Muscle layer of duodenum (tissue), 2 donors: ENCODE data around the gene HNRNPC.
"Not testable (repeated sequence)": the region's sequence is repeated elsewhere in the genome, so short reads cannot be mapped to it uniquely, and the experiment has no call there.

ENCODE experiments used
- H3K27ac ChIP-seq: one replicate; pipeline ENCODE4 v1.7.0; 2013; ENCODE audit warnings: mild to moderate bottlenecking, low read length
- H3K27me3 ChIP-seq: one replicate; pipeline ENCODE4 v1.7.0; 2013; ENCODE audit warnings: low read depth, mild to moderate bottlenecking, control low read depth, low read length
- H3K36me3 ChIP-seq, 2 donors: one replicate each; pipeline ENCODE4 v1.7.0; 2013; ENCODE audit warnings: low read length in 2 of 2, control low read depth in 1 of 2, mild to moderate bottlenecking in 1 of 2; ENCODE audit not compliant: insufficient read depth in 2 of 2, control insufficient read depth in 1 of 2
- H3K4me1 ChIP-seq, 2 donors: one replicate each; pipeline ENCODE4 v1.7.0; 2013; ENCODE audit warnings: low read length in 2 of 2, mild to moderate bottlenecking in 2 of 2, control low read depth in 1 of 2, moderate library complexity in 1 of 2; ENCODE audit not compliant: insufficient read depth in 2 of 2, control insufficient read depth in 1 of 2
- H3K4me3 ChIP-seq, 2 donors: one replicate each; pipeline ENCODE4 v1.7.0; 2013; ENCODE audit warnings: low read length in 2 of 2, low read depth in 1 of 2, mild to moderate bottlenecking in 1 of 2
- H3K9me3 ChIP-seq, 2 donors: one replicate each; pipeline ENCODE4 v1.7.0; 2013; ENCODE audit warnings: low read length in 2 of 2, control low read depth in 1 of 2, mild to moderate bottlenecking in 1 of 2; ENCODE audit not compliant: control insufficient read depth in 1 of 2
- donor health status: healthy.

HNRNPC gene

DNA sequence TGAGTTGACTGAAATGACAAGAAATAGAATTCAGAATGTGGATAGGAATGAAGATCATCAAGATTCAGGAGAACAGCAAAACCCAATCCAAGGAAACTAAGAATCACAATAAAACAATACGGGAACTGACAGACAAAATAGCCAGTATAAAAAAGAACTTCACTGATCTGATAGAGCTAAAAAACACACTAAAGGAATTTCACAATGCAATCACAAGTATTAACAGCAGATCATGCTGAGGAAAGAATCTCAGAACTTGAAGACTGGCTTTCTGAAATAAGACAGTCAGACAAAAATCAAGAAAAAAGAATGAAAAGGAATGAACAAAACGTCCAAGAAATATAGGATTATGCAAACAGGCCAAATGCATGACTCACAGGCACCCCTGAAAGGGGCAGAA, 98.1 kb downstream of the HNRNPC start:
- Histone ChIP-seq H3K36me3 (no peaks in the 10 kb centered on the region), H3K4me3 (no peak overlapping the region), H3K9me3 (no peaks in the 10 kb centered on the region), H3K4me1 (no peaks in the 10 kb centered on the region), H3K27ac (no peak overlapping the region), H3K27me3 (no peaks in the 10 kb centered on the region)

- H3K27ac ChIP-seq = no peak overlapping the region
Measured at GRCh38 chr14:21169573-21169972, 99.7 kb downstream of the HNRNPC start.

DNA sequence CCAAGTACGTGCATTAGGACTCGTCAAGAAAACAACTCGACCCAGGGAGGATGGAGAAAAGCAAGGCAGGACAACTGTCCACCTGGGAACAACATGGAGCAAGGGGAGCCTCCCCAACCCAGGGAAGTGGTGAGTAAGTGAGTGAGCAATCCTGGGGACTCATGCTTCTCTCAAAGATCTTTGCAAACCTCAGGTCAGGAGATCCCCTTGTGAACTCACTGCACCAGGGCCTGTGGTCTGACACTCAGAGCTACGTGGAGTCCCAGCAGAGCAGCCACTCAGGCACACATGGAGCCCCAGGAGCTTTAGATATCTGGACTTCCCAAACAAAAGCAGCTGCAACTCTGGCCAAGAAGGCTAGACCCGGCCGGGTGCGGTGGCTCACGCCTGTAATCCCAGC, 101.2 kb downstream of the HNRNPC start:
- no peaks in the 10 kb centered on the region for H3K36me3 ChIP-seq
- H3K27ac ChIP-seq = no peak overlapping the region
- no peak overlapping the region for H3K4me3 ChIP-seq
- no peaks in the 10 kb centered on the region for H3K9me3 ChIP-seq
- H3K4me1 ChIP-seq = no peaks in the 10 kb centered on the region
- no peaks in the 10 kb centered on the region for H3K27me3 ChIP-seq

More at GRCh38 chr14:21169573-21169972, 99.7 kb downstream of the HNRNPC start:
- no peak overlapping the region for H3K4me3 ChIP-seq
- no peaks in the 10 kb centered on the region for H3K9me3 ChIP-seq
- no peaks in the 10 kb centered on the region for H3K4me1 ChIP-seq
- no peaks in the 10 kb centered on the region for H3K27me3 ChIP-seq
- H3K36me3 ChIP-seq = no peaks in the 10 kb centered on the region

DNA sequence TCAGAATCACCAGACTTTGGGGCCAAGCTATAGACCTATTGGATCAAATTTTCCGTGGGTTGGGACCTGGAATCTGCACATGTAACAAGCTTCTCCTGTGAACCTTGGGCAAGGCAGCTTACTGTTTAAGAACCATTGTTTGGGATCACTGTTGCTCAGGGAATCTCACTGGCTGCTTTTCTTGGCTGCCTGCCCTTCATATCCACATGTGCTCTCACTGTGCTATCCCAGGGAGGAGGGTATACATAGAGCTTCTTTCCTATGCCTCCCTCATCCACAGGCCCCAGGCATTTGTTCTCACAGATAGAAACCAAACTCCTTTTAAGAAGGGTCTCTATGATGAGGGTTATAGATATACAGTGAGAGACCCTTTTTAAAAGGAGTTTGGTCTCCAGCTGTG, 103.6 kb downstream of the HNRNPC start:
- H3K27me3 ChIP-seq, H3K4me3 ChIP-seq, H3K27ac ChIP-seq, H3K36me3 ChIP-seq, H3K4me1 ChIP-seq, H3K9me3 ChIP-seq: not testable (repeated sequence)

- not testable (repeated sequence) for H3K4me3 ChIP-seq, H3K9me3 ChIP-seq, H3K4me1 ChIP-seq
Measured at GRCh38 chr14:21165002-21165605, 104.1 kb downstream of the HNRNPC start.

GRCh38 chr14:21163871-21164291, 105.4 kb downstream of the HNRNPC start:
- Histone ChIP-seq H3K36me3 (no peaks in the 10 kb centered on the region), H3K27ac (no peak overlapping the region), H3K9me3 (no peaks in the 10 kb centered on the region), H3K27me3 (no peaks in the 10 kb centered on the region), H3K4me3 (no peak overlapping the region), H3K4me1 (no peaks in the 10 kb centered on the region)

More at GRCh38 chr14:21165002-21165605, 104.1 kb downstream of the HNRNPC start:
- H3K27ac ChIP-seq, H3K36me3 ChIP-seq, H3K27me3 ChIP-seq: not testable (repeated sequence)

GRCh38 chr14:21162081-21162480, 107.2 kb downstream of the HNRNPC start:
- no peak overlapping the region for H3K4me3 ChIP-seq
- H3K9me3 ChIP-seq = no peaks in the 10 kb centered on the region
- no peak overlapping the region for H3K27ac ChIP-seq
- H3K27me3 ChIP-seq = no peaks in the 10 kb centered on the region
- H3K36me3 ChIP-seq = no peaks in the 10 kb centered on the region
- no peaks in the 10 kb centered on the region for H3K4me1 ChIP-seq

- H3K27me3 ChIP-seq = no peaks in the 10 kb centered on the region
- H3K9me3 ChIP-seq = no peaks in the 10 kb centered on the region
- no peak overlapping the region for H3K27ac ChIP-seq
- no peaks in the 10 kb centered on the region for H3K4me1 ChIP-seq
- no peaks in the 10 kb centered on the region for H3K36me3 ChIP-seq
- H3K4me3 ChIP-seq = no peak overlapping the region
Measured at GRCh38 chr14:21160061-21160610, 109.1 kb downstream of the HNRNPC start.
